Measurements from ENCODE around the gene PLBD1.

The PLBD1 gene

GRCh38 chr12:14481201-14481600 is 86.5 kb downstream of the PLBD1 start:
- H4K20me1 ChIP-seq (ENCODE audit: low read depth, low read length): no peaks in the 10 kb centered on the region
- H3K27ac ChIP-seq (ENCODE audit: low read depth, low read length): no peak overlapping the region
- H3K79me2 ChIP-seq (ENCODE audit: insufficient read depth, low read length): no peaks in the 10 kb centered on the region
- H3K9me2 ChIP-seq (replicated peaks; ENCODE audit: insufficient read depth, low read length): no peaks in the 10 kb centered on the region
- no peak overlapping the region for H3K4me3 ChIP-seq (ENCODE audit: insufficient read depth, low read length, poor library complexity, severe bottlenecking)
- H3K4me2 ChIP-seq (ENCODE audit: low read depth, low read length, poor library complexity, severe bottlenecking): no peak overlapping the region
- no peak overlapping the region for H2AFZ ChIP-seq (ENCODE audit: low read depth, low read length, severe bottlenecking)
- no peak for TF ChIP-seq EZH2phosphoT487 (conservative IDR thresholded peaks at IDR 0.05; ENCODE audit: low read length)
- TF ChIP-seq CTCF (IDR thresholded peaks at IDR 0.05; ENCODE audit: insufficient read depth, low read length, poor library complexity, severe bottlenecking): no peak
- no peaks in the 10 kb centered on the region for H3K9me3 ChIP-seq (ENCODE audit: insufficient read depth, low read length)
- no peaks in the 10 kb centered on the region for H3F3A ChIP-seq (ENCODE audit: insufficient read depth)
- no peak overlapping the region for H3K9ac ChIP-seq (ENCODE audit: low read length)
- peaks cover 18% of the 10 kb centered on the region for H3K36me3 ChIP-seq (ENCODE audit: low read length)
- no peaks in the 10 kb centered on the region for H3K27me3 ChIP-seq (ENCODE audit: low read length)

GRCh38 chr12:14479004-14479403 is 88.7 kb downstream of the PLBD1 start:
- Histone ChIP-seq H3K27me3 (ENCODE audit: low read length) (no peaks in the 10 kb centered on the region), H3K9me2 (replicated peaks; ENCODE audit: insufficient read depth, low read length) (no peaks in the 10 kb centered on the region), H4K20me1 (ENCODE audit: low read depth, low read length) (no peaks in the 10 kb centered on the region), H3K9ac (ENCODE audit: low read length) (no peak overlapping the region), H3K4me2 (ENCODE audit: low read depth, low read length, poor library complexity, severe bottlenecking) (no peak overlapping the region), H3K27ac (ENCODE audit: low read depth, low read length) (no peak overlapping the region), H3K79me2 (ENCODE audit: insufficient read depth, low read length) (no peaks in the 10 kb centered on the region), H3F3A (ENCODE audit: insufficient read depth) (no peaks in the 10 kb centered on the region), H3K4me3 (ENCODE audit: insufficient read depth, low read length, poor library complexity, severe bottlenecking) (no peak overlapping the region), H3K9me3 (ENCODE audit: insufficient read depth, low read length) (no peaks in the 10 kb centered on the region), H2AFZ (ENCODE audit: low read depth, low read length, severe bottlenecking) (no peak overlapping the region), H3K36me3 (ENCODE audit: low read length) (peaks cover 33% of the 10 kb centered on the region)
- no peak for TF ChIP-seq CTCF (IDR thresholded peaks at IDR 0.05; ENCODE audit: insufficient read depth, low read length, poor library complexity, severe bottlenecking)
- TF ChIP-seq EZH2phosphoT487 (conservative IDR thresholded peaks at IDR 0.05; ENCODE audit: low read length): no peak

- no peaks in the 10 kb centered on the region for H3K79me2 ChIP-seq (ENCODE audit: insufficient read depth, low read length)
- H4K20me1 ChIP-seq (ENCODE audit: low read depth, low read length): no peaks in the 10 kb centered on the region
- no peak overlapping the region for H3K4me3 ChIP-seq (ENCODE audit: insufficient read depth, low read length, poor library complexity, severe bottlenecking)
- peaks cover 69% of the 10 kb centered on the region for H3K36me3 ChIP-seq (ENCODE audit: low read length)
- TF ChIP-seq CTCF (IDR thresholded peaks at IDR 0.05; ENCODE audit: insufficient read depth, low read length, poor library complexity, severe bottlenecking): no peak
- TF ChIP-seq EZH2phosphoT487 (conservative IDR thresholded peaks at IDR 0.05; ENCODE audit: low read length): no peak
- no peaks in the 10 kb centered on the region for H3K9me2 ChIP-seq (replicated peaks; ENCODE audit: insufficient read depth, low read length)
- no peak overlapping the region for H2AFZ ChIP-seq (ENCODE audit: low read depth, low read length, severe bottlenecking)
- H3K27ac ChIP-seq (ENCODE audit: low read depth, low read length): no peak overlapping the region
- H3K9me3 ChIP-seq (ENCODE audit: insufficient read depth, low read length): peaks cover 5% of the 10 kb centered on the region; the same call in 1 of the 2 replicates
- H3F3A ChIP-seq (ENCODE audit: insufficient read depth): no peaks in the 10 kb centered on the region
- H3K4me2 ChIP-seq (ENCODE audit: low read depth, low read length, poor library complexity, severe bottlenecking): no peak overlapping the region
- no peaks in the 10 kb centered on the region for H3K27me3 ChIP-seq (ENCODE audit: low read length)
- no peak overlapping the region for H3K9ac ChIP-seq (ENCODE audit: low read length)
Observed at GRCh38 chr12:14473707-14474287, 93.9 kb downstream of the PLBD1 start.

All from SU-DHL-6 (cell line).